Globus pallidus (tissue), 1 donor: ENCODE measurements around the gene NPB.

ENCODE experiments used
- DNase-seq: peaks from one replicate; pipeline ENCODE4 v3.0.0-alpha.2; 2015; ENCODE audit warnings: low spot score

The NPB gene

DNA sequence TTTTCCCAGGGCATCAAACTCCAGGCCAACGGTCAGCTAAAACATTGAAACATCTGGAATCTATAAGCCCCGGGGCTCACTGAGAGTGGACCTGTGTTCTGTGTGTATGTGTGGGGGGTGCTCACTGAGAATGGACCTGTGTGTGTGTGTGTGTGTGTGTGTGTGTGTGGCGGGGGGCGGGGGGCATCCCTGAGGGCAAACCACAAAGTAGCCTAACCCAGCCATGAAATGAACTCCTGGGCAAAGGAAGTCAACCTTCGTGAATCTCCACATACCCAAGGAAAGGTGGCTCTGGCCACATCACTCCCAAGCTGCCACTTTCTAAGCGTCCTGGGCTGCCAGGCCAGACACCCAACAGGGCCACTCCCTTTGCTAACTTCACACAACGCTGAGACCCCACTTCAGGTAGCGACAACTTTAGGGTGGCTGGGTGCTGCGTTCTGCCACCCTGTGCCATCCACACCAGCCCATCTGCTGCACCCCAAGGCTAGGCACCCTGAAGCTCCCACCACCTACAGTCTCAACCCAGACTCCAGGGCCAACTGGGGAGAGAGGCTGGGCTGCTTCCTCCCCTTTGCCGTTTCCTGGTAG is 23.9 kb downstream of the NPB start:
- no peak for DNase-seq

DNA sequence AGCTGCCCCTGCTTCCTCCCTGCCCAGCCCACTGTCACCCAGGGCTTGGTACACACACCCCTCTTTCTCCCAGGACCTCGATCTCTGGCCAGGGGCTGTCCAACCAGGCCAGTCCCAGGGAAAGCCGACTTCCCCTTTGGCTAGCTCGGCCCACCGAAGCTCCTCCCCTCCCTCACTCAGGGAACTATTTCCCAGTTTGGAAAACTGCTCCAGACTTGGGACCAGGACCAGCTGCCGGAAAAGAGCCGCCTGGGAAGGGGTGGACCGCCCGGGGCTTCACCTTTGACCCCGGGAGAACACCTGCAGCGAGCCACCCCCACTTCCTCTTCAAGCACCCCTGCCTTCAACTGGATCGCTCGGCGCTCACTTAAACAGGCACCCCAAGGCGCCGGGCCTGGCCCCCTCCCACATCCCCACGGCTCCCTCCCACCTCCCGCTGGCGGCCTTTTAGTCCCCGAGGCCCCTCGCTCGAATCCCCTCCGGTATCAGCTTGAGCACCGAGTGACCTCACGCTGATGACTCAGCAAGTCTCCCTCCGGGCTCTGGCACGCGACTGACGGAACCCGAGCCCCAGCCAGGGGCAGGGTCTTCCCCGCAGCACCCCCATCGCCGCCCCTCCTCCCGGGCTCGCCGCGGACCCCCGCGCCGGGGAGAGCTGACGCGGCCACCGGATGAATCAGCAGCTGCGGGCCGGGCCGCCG is 24.6 kb downstream of the NPB start:
- peak; percentile 52 for DNase-seq

- DNase-seq: no peak
Measured at GRCh38 chr17:81927152-81927652, 25.2 kb downstream of the NPB start.

GRCh38 chr17:81927653-81928543 is 25.9 kb downstream of the NPB start, which contains the start of gene MAFG:
Gene MAFG (minus strand): TSS chr17:81927735. CDS start chr17:81923185, 4,550 bp downstream.
- DNase-seq: peak; percentile 93

- no peak for DNase-seq
Measured at GRCh38 chr17:81928544-81929252, 26.7 kb downstream of the NPB start.

- no peak for DNase-seq
Measured at GRCh38 chr17:81929253-81930141, 27.5 kb downstream of the NPB start.

DNA sequence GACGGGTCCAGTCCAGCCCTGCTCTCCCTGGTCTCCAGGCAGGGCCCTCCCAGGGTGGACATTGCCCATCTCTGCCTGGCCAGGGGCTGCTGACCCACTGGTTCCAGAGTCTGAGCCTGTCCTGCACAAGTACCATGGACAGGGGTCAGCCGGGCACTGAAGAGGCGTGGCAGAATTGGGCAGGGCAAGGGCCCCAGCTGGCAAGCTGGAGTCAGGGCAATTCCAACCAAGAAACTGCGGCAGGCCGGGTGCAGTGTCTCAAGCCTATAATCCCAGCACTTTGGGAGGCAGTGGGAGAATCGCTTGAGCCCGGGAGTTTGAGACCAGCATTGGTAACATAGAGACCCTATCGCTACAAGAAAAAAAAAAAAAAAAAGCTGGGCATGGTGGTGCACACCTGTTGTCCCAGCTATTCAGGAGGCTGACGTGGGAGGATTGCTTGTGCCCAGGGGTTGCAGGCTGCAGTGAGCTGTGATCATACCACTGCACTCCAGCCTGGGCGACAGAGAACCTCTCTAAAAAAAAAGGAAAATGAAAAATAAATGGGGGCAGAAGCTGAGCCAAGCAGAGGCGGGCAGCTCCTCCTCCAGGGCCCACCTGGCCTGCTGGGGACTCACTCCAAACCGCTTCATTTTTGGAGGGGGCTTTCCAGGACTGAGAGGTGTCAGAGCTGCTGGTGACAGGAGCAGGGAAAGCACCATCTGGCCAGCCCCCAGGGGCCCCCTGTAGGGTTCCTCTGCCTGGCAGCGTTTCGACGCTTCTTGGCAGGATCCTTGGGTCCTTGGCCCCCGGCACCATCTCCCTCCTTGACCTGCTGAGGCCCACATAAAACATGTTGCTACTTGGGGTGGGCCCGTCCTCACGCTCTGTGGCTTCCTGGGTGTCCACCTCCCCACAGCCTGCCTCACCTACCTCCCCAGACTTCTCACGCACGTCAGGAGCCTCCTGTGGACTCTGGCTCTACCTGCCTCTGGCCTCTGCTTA is 28.4 kb downstream of the NPB start:
- no peak for DNase-seq

- DNase-seq: no peak
Measured at GRCh38 chr17:81931189-81931556, 29.1 kb downstream of the NPB start.

- DNase-seq: no peak
Measured at GRCh38 chr17:81931557-81932332, 29.7 kb downstream of the NPB start.

- no peak for DNase-seq
Measured at GRCh38 chr17:81932333-81932983, 30.4 kb downstream of the NPB start.

GRCh38 chr17:81933178-81933699 is 31.2 kb downstream of the NPB start:
- no peak for DNase-seq

- DNase-seq: no peak
Measured at GRCh38 chr17:81934098-81934757, 32.2 kb downstream of the NPB start.

- no peak for DNase-seq
Measured at GRCh38 chr17:81934850-81935708, 33.0 kb downstream of the NPB start.

DNA sequence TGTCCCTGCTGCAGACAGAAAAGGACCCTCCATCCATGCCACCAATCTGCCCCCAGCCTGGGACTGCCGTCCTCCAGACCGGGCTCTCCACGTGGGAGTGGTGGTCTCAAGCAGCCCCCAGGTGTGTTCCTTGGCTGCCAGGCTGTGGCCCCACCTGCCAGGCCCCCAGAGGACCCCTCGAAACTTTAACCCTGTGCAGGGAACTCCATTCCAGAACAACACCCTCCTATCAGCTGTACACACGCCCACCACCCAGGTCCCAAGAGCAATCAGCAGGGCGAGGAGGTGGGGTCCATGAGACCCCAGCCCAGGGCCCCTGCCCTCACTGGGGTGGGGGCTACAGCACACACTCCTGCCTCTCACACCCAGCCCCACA is 33.7 kb downstream of the NPB start:
- DNase-seq: no peak

DNA sequence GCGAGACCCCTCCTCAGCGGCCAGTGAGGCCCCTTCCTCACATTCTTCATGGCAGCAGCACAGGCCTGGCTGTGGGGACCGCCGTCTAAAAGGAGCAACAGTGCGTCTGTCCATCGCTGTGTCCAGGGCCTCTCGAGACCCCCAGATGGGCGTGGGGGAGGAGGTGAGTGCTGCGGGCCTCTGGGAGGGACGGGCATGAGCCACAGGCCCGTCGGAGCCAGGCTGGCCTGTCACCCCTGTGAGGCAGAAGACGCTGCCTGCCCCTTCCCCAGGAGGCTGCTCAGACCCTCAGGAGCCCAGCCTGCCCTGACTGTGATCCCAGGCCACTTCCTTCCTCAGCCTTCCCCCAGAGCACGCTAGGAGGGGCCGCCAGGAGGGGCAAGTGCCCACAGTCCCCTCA is 37.2 kb downstream of the NPB start:
- no peak for DNase-seq

DNA sequence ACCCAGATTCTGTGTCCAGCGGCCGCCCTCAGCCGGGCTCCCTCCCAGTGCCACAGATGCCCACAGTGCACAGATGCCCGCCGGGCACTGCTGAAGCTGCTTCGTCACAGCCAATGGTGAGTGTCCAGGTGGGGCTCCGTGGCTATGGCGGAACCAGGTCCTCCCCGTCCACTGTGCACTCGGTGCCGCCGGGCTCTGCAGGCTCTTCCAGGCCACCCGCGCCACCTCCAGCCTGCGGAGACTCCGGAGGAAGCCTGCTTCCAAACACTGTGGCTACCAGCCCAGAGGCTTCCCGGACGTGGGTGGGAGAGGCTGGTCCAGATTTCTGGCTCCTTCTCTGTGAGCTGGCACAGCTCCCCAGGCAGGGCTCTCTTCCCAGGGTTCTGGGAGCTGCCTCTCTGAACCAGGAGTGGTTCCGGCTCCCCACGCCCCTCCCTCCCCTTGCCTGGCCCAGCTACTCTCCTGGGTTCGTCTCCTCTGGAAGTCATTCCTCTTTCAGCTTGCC is 37.9 kb downstream of the NPB start:
- peak; percentile 64 for DNase-seq
